PC-9 (cell line): ENCODE results near the gene DPYD. TPM values are rescaled to one million over a fixed set of nuclear protein-coding genes. Genes with fewer than 3 reads are reported as not detected.

Experiments used
- BruUV-seq: library from RNA; stranded (reverse); fragments of 400-500 nt; replicated peaks from 2 replicates; lab custom pipeline; 2021; lab: Mats Ljungman, UMichigan
- CTCF ChIA-PET: fragments of 300-600 bp; sonication (Branson Sonifier 250); formaldehyde crosslinking; loops from one replicate; lab custom pipeline; 2022; ENCODE audit warnings: antibody characterized with exemption; lab: Charles Lee
- POLR2A ChIA-PET: fragments of 300-600 bp; sonication (Branson Sonifier 250); formaldehyde crosslinking; loops from one replicate; lab custom pipeline; 2022; ENCODE audit warnings: antibody characterized with exemption; ENCODE audit not compliant: unreplicated experiment; lab: Charles Lee
- DNase-seq, 2 experiments: peaks; one replicate each; pipeline versions ENCODE4 v3.0.0 to v3.0.0-alpha.2; 2015 to 2022; ENCODE audit warnings: mixed read lengths in 1 of 2
- H2AFZ ChIP-seq: fragments of 200-600 bp; sonication (generic); 2 replicates; pipeline ENCODE4 v1.8.1; 2017; ENCODE audit warnings: antibody characterized with exemption
- H3F3A ChIP-seq: fragments of 200-600 bp; sonication (generic); 2 replicates; pipeline ENCODE4 v1.8.1; 2017; ENCODE audit warnings: antibody characterized with exemption, mild to moderate bottlenecking, low read depth; ENCODE audit not compliant: insufficient read depth
- H3K27ac ChIP-seq: fragments of 200-600 bp; sonication (generic); 2 replicates; pipeline ENCODE4 v1.6.1; 2016; ENCODE audit warnings: mixed run types
- H3K27me3 ChIP-seq: fragments of 200-600 bp; sonication (generic); 2 replicates; pipeline ENCODE4 v1.6.1; 2016; ENCODE audit warnings: low read depth, mixed run types; ENCODE audit not compliant: insufficient read depth
- H3K36me3 ChIP-seq: fragments of 200-600 bp; sonication (generic); 2 replicates; pipeline ENCODE4 v1.6.1; 2016; ENCODE audit warnings: low read depth, mixed run types
- H3K4me1 ChIP-seq: fragments of 200-600 bp; sonication (generic); replicated peaks from 2 replicates; pipeline ENCODE4 v1.6.1; 2016; ENCODE audit warnings: mixed run types; ENCODE audit not compliant: insufficient read depth
- H3K4me2 ChIP-seq: fragments of 200-600 bp; sonication (generic); 2 replicates; pipeline ENCODE4 v1.6.1; 2017; ENCODE audit warnings: mixed run types
- H3K4me3 ChIP-seq: fragments of 200-600 bp; sonication (generic); 2 replicates; pipeline ENCODE4 v1.6.1; 2016; ENCODE audit warnings: mixed run types
- H3K79me2 ChIP-seq: fragments of 200-600 bp; sonication (generic); 2 replicates; pipeline ENCODE4 v1.6.1; 2017; ENCODE audit warnings: low read depth, mixed run types
- H3K9me2 ChIP-seq: fragments of 200-600 bp; sonication (generic); 2 replicates; pipeline ENCODE4 v1.8.1; 2017; ENCODE audit warnings: mild to moderate bottlenecking; ENCODE audit not compliant: insufficient read depth
- H3K9me3 ChIP-seq: fragments of 200-600 bp; sonication (generic); 2 replicates; pipeline ENCODE4 v1.8.1; 2016; ENCODE audit warnings: low read depth; ENCODE audit not compliant: insufficient read depth
- H4K20me1 ChIP-seq: fragments of 200-600 bp; sonication (generic); 2 replicates; pipeline ENCODE4 v1.8.1; 2017; ENCODE audit not compliant: insufficient read depth
- CTCF ChIP-seq: fragments of 200-600 bp; sonication (generic); conservative IDR thresholded peaks from 2 replicates; pipeline ENCODE4 v1.6.1; 2017; ENCODE audit warnings: mixed run types, antibody characterized with exemption, mild to moderate bottlenecking, moderate library complexity
- EZH2 ChIP-seq: fragments of 200-600 bp; sonication (generic); IDR thresholded peaks from 2 replicates; pipeline ENCODE4 v1.8.0; 2017; ENCODE audit warnings: antibody characterized with exemption, low read depth
- intact Hi-C: fragments of 100-400 bp; cut with micrococcal nuclease; formaldehyde crosslinking; loops from one replicate; pipeline ENCODE4 v1.10.0; 2022; ENCODE audit not compliant: unreplicated experiment
- total RNA-seq: library from RNA; stranded (reverse); gene quantifications from 2 replicates; pipeline ENCODE4 v1.2.3, GENCODE V29; 2021

DPYD gene
- total RNA-seq, 1 experiment from 2014 or later = 24.1 TPM

- Histone ChIP-seq H3K4me1 (peaks cover 10% of the 10 kb centered on the region), H3F3A (peaks cover 14% of the 10 kb centered on the region), H3K79me2 (no peaks in the 10 kb centered on the region), H2AFZ (no peak overlapping the region), H4K20me1 (no peaks in the 10 kb centered on the region), H3K4me2 (no peak overlapping the region), H3K27ac (no peak overlapping the region), H3K4me3 (no peak overlapping the region), H3K9me3 (no peaks in the 10 kb centered on the region), H3K9me2 (0 out of 2 replicates have a peak, but pooled peaks cover 7% of the 10 kb centered on the region), H3K27me3 (no peaks in the 10 kb centered on the region), H3K36me3 (no peaks in the 10 kb centered on the region)
- no peak for TF ChIP-seq EZH2
- no peak for TF ChIP-seq CTCF
- intact Hi-C loops = loop anchor here (10.0 kb wide), 1 partner anchor 961 kb away; no protein-coding TSS in a partner anchor
- ChIA-PET POLR2A (no interaction called here), CTCF (no interaction called here)
- no peak for DNase-seq
- no TSS peak for BruUV-seq
Measured at GRCh38 chr1:97926017-97926708, 5.3 kb upstream of the DPYD start.

- CTCF ChIA-PET = no interaction called here
- TF ChIP-seq CTCF = no peak
- TF ChIP-seq EZH2 = no peak
- H3K9me3 ChIP-seq = no peaks in the 10 kb centered on the region
- no peaks in the 10 kb centered on the region for H3K36me3 ChIP-seq
- no peaks in the 10 kb centered on the region for H3K79me2 ChIP-seq
- intact Hi-C loops = loop anchor here (10.0 kb wide), 1 partner anchor 960 kb away; no protein-coding TSS in a partner anchor
- H4K20me1 ChIP-seq = no peaks in the 10 kb centered on the region
- no peak overlapping the region for H3K27ac ChIP-seq
- H3K9me2 ChIP-seq = 0 out of 2 replicates have a peak, but pooled peaks cover under 1% of the 10 kb centered on the region
- no peak overlapping the region for H2AFZ ChIP-seq
- H3K4me3 ChIP-seq = no peak overlapping the region
- H3K4me1 ChIP-seq = peaks cover 10% of the 10 kb centered on the region
- H3K27me3 ChIP-seq = no peaks in the 10 kb centered on the region
- POLR2A ChIA-PET = no interaction called here
- DNase-seq = no peak
- H3F3A ChIP-seq = peaks cover 22% of the 10 kb centered on the region
- H3K4me2 ChIP-seq = no peak overlapping the region
- no TSS peak for BruUV-seq
Measured at GRCh38 chr1:97925151-97925550, 4.3 kb upstream of the DPYD start.

GRCh38 chr1:97923811-97924210, 3.0 kb upstream of the DPYD start:
- Histone ChIP-seq H3K4me2 (no peak overlapping the region), H3K27me3 (no peaks in the 10 kb centered on the region), H3K9me3 (no peaks in the 10 kb centered on the region), H3K9me2 (no peaks in the 10 kb centered on the region), H2AFZ (no peak overlapping the region), H3K4me1 (peaks cover 17% of the 10 kb centered on the region), H3K36me3 (no peaks in the 10 kb centered on the region), H3K79me2 (no peaks in the 10 kb centered on the region), H3K4me3 (no peak overlapping the region), H3F3A (peaks cover 26% of the 10 kb centered on the region), H4K20me1 (no peaks in the 10 kb centered on the region), H3K27ac (no peak overlapping the region)
- ChIA-PET CTCF (no interaction called here), POLR2A (no interaction called here)
- intact Hi-C loops = loop anchor here (5.0 to 10.0 kb wide), 2 partner anchors 103 to 959 kb away; no protein-coding TSS in a partner anchor
- BruUV-seq = no TSS peak
- DNase-seq = no peak
- no peak for TF ChIP-seq CTCF
- TF ChIP-seq EZH2 = no peak
